ENCODE data around the gene ENOSF1.
A peak's percentile ranks its signal among the peaks of the same experiment; 100 is the strongest.

ENOSF1 gene

GRCh38 chr18:673317-673716, 39.1 kb downstream of the ENOSF1 start:
- no peak for DNase-seq (ENCODE audit: low spot score)

DNA sequence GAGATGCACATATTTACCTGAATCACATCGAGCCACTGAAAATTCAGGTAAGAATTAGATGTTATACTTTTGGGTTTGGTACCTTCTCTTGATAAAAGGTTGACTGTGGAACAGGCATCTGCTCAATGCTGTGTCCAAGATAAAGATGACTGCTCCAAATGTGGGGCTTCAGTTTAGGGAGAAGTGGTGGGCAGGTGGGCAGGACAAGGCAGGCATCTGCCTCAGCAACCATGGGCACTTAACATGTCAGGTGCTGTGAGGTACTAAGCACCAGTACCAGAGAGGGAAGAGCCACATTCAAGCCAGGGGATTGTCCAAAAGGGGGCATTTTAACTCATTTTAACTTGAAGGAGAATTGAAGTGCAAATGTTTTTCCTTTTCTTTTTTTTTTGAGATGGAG, 41.0 kb downstream of the ENOSF1 start:
- no peak for DNase-seq (ENCODE audit: low spot score)

- no peak for DNase-seq (ENCODE audit: low spot score)
Measured at GRCh38 chr18:670522-670921, 41.9 kb downstream of the ENOSF1 start.

- DNase-seq (ENCODE audit: low spot score): no peak
Measured at GRCh38 chr18:669077-669476, 43.4 kb downstream of the ENOSF1 start.

DNA sequence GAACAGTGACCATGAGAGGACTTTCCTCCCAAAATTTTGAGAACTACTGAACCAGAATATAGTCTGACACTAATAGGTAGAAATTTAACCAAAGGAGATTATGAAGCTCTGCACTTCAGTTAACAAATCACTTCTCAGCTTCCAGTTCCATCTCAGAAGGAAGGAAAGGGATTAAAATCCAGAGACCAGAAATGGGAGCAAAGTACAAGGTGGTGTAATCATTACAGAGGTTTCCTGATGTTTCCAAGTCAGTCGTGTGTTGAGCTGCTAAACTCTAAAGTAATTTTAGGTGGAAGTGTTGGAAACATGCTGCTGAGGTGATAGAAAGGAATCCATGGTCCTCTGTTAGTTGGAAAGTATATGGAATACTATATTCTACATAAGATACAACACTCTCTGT, 44.2 kb downstream of the ENOSF1 start:
- no peak for DNase-seq (ENCODE audit: low spot score)

GRCh38 chr18:666628-667027, 45.8 kb downstream of the ENOSF1 start:
- DNase-seq (ENCODE audit: low spot score): no peak

DNA sequence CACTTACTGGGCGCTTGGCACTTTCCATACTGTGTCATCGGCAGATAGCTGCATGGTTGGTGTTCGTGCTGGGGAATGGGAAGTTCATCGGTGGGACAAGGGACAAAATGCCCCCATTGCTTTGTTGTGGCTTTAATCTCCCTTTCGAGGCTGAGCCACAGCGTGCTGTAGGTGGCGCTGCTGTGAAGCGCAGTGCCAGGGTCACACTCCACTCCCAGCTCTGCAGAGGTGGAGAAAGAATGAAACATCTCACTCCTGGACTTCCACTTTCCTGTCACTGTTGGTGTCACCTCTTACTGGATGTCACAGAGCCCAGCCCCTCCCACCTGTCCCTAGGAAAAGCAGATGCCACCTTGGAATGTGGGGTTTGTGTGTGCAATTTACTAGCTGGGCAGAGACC, 46.3 kb downstream of the ENOSF1 start:
- no peak for DNase-seq (ENCODE audit: low spot score)

DNA sequence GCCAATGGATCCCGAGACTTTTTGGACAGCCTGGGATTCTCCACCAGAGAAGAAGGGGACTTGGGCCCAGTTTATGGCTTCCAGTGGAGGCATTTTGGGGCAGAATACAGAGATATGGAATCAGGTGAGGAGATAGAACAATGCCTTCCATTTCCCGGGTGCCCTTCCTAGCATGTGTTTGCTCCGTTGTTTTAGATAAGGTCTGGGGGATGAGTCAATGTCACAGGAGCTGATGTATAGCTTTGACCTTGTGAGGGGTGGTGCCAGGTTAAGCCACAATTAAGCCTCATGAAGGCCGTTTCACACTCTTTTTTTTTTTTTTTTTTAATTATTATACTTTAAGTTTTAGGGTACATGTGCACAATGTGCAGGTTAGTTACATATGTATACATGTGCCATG, 50.2 kb downstream of the ENOSF1 start:
- DNase-seq (ENCODE audit: low spot score): no peak

- no peak for DNase-seq (ENCODE audit: low spot score)
Measured at GRCh38 chr18:659597-659996, 52.8 kb downstream of the ENOSF1 start.

DNA sequence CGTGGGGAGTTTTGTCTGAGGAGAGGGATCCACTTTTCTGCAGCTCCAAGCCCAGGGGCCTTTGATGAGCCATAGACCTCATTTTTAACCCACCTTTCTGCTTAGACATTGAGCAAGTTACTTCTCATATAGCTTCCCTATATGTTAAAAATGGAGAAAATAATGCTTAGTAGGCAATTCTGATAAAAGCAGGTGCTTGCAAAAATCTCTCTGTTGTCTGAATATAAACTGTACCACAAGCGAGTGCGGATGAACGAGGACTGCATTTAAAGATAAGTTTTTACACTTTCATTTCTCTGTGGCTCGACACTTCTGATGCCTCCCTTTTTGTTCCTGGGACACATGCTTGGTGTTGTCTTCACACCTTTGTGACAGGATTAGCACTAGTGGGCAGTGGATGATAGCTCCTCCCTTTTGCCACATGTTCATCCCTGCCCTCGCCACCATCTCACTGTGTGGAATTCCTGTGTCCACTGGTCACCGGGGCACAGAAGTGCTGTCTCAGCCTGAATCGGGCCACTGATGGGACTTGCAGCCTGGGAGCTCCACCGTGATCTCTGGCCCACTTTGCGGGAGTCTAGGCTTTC, 53.4 kb downstream of the ENOSF1 start:
- DNase-seq (ENCODE audit: low spot score): no peak

GRCh38 chr18:658001-658946, 54.2 kb downstream of the ENOSF1 start:
- peak; percentile 15 for DNase-seq (ENCODE audit: low spot score)

DNA sequence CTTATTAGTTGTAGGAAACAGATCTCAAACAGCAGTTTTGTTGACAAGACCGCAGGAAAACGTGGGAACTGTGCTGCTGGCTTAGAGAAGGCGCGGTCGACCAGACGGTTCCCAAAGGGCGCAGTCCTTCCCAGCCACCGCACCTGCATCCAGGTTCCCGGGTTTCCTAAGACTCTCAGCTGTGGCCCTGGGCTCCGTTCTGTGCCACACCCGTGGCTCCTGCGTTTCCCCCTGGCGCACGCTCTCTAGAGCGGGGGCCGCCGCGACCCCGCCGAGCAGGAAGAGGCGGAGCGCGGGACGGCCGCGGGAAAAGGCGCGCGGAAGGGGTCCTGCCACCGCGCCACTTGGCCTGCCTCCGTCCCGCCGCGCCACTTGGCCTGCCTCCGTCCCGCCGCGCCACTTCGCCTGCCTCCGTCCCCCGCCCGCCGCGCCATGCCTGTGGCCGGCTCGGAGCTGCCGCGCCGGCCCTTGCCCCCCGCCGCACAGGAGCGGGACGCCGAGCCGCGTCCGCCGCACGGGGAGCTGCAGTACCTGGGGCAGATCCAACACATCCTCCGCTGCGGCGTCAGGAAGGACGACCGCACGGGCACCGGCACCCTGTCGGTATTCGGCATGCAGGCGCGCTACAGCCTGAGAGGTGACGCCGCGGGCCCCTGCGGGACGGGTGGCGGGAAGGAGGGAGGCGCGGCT, 55.0 kb downstream of the ENOSF1 start, which contains the start of gene TYMS:
Gene TYMS, plus strand, starts transcription at position 343 of the 690 bp plus-strand sequence. Its CDS starts 90 bp downstream, at position 433.
- DNase-seq (ENCODE audit: low spot score): no peak

DNA sequence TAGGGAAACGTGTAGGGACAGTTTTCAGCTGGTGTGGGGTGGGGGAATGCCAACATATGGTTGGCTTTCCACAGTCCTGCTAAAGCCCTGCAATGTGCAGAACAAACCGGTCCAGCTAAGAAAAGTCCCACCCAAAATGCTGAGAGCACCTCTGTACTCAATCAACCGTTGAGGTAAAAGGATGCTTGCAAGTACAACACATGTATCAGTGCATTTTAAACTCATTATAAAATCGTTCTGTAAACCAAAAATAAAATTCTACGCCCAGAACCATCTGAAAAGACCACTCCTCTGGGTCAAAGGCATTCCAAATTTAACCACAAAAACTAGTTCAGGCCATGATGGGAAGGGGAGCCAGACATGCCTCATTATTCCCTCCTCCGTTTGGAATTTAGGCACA, 57.0 kb downstream of the ENOSF1 start:
- no peak for DNase-seq (ENCODE audit: low spot score)

GRCh38 chr18:654601-655000, 57.8 kb downstream of the ENOSF1 start:
- DNase-seq (ENCODE audit: low spot score): no peak

DNA sequence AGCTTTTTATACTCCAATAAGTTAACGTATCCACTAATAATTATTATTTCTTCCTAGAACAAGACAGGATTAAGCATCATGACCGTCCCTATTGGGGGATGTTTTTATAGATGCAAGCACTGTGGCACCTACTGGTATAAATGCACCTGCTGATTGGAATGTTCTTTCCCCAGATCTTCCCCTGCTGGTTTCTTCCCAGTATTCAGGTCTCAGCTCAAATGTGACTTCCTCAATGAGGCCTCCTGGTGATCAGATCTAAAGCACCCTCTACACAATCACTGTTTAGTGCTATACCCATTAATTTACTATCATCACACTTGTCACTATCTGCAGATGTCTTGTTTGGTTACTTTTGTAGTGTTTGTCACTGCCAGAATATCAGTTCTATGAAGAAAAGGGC, 58.9 kb downstream of the ENOSF1 start:
- DNase-seq (ENCODE audit: low spot score): no peak

GRCh38 chr18:652131-652530, 60.3 kb downstream of the ENOSF1 start:
- DNase-seq (ENCODE audit: low spot score): no peak

- no peak for DNase-seq (ENCODE audit: low spot score)
Measured at GRCh38 chr18:650428-650858, 62.0 kb downstream of the ENOSF1 start.

DNA sequence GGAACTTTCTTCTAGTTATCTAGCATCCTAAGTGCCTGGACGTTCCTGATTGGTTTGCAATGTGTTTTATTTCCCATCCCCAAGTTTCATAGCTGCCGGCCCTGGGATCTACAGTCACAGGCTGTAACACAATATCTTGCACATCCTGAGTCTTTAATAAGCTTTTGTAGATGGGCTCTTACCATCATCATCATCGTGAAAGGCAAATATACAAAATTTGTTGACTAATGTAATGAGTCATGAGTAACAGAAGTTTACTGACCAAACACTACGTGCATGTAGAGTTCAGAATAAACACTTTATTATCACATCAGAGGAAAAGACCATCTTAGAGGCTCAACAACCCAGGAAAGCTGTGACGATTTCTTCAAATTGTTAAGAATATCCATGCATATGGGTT, 63.1 kb downstream of the ENOSF1 start:
- no peak for DNase-seq (ENCODE audit: low spot score)

DNA sequence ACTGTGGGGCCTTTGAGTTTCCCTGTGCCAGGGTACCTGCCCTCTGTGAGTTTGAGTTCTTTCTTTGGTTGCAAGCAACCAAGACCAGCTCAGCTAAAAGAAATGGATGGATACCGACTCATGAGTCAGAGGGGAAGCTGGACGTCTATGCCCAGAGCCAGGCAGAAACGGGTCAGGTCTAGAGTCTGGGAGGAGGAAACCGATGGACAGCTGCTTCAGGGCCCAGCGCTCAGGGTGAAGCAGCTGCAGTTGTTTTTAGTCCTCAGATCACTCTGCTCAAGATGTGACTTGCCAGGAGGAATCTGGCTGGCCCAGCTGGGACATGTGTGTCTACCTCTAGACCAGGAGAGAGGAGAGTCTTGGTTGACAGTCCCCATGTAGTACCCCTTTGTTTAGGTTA, 65.1 kb downstream of the ENOSF1 start:
- DNase-seq (ENCODE audit: low spot score): no peak

DNA sequence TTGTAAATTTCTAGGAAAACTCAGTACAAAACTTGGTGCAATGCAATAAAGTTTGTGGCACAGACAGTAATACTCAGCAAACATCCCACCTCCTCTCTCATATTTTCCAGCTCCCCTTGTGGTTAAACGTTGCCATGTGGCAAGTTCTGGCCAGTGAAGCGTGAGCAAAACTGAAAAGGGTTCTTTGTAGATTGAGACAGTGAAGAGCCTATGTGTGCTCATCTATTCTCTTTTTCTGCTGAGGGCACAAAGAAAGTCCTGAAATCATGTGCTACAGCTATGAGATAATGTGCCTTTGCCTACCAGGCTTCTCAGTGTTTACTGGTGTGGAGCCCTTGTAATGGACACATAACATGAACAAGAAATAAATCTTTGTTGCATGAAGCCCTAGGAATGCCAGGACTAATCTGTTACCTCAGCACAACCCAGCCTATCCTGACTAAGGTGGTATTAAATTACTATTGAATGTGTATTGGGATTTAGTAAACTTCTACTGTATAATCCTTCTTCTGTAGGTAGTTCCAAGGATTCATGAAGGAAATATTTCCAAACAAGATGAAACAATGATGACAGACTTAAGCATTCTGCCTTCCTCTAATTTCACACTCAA, 67.9 kb downstream of the ENOSF1 start:
- no peak for DNase-seq (ENCODE audit: low spot score)

- DNase-seq (ENCODE audit: low spot score): no peak
Measured at GRCh38 chr18:641224-641623, 71.2 kb downstream of the ENOSF1 start.

DNA sequence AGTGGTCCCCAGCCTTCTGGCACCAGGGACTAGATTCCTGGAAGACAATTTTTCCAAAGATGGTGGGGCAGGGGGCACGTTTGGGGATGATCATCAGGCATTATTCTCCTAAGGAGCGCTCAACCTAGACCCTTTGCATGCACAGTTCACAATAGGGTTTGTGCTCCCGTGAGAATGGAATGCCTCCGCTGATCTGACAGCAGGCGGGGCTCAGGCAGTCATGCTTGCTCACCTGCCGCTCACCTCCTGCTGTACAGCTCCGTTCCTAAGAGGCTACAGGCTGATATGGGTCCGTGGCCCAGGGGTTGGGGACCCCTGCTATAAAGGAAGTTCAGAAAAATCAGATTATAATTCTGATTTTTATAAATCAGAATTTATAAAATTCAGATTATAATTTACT, 77.3 kb downstream of the ENOSF1 start:
- DNase-seq (ENCODE audit: low spot score): no peak
